Caco-2 (cell line): Measurements from ENCODE around the gene PDSS2. TPM values are rescaled to one million over a fixed set of nuclear protein-coding genes. Genes with fewer than 3 reads are reported as not detected.
"Not testable (repeated sequence)": the region's sequence is repeated elsewhere in the genome, so short reads cannot be mapped to it uniquely, and the experiment has no call there.

Experiments used
- BruUV-seq: library from RNA; stranded (reverse); fragments of 400-500 nt; replicated peaks from 2 replicates; lab custom pipeline; 2021; lab: Mats Ljungman, UMichigan
- CTCF ChIA-PET: fragments of 300-600 bp; sonication (Branson Sonifier 250); formaldehyde crosslinking; loops from one replicate; lab custom pipeline; 2022; ENCODE audit warnings: antibody characterized with exemption; lab: Charles Lee
- POLR2A ChIA-PET: fragments of 300-600 bp; sonication (Branson Sonifier 250); formaldehyde crosslinking; loops from one replicate; lab custom pipeline; 2022; ENCODE audit warnings: antibody characterized with exemption; lab: Charles Lee
- DNase-seq, 2 experiments: peaks; one replicate each; pipeline versions ENCODE4 v3.0.0 to v3.0.0-alpha.2; 2020 to 2022
- H3K27me3 ChIP-seq: replicated peaks from 2 replicates; pipeline ENCODE4 v1.6.0; 2011; ENCODE audit warnings: low read length; ENCODE audit not compliant: control insufficient read depth, insufficient read depth
- H3K36me3 ChIP-seq: 2 replicates; pipeline ENCODE4 v1.5.1; 2011; ENCODE audit warnings: low read length; ENCODE audit not compliant: control insufficient read depth, insufficient read depth
- H3K4me1 ChIP-seq: fragments of 250-450 bp; sonication (Bioruptor Pico); 2 replicates; pipeline ENCODE4 v1.5.1; 2020; ENCODE audit warnings: mild to moderate bottlenecking
- H3K4me3 ChIP-seq: 2 replicates; pipeline ENCODE4 v1.5.1; 2011; ENCODE audit warnings: low read depth, mild to moderate bottlenecking, control low read depth, low read length
- H3K9me3 ChIP-seq: fragments of 250-450 bp; sonication (Bioruptor Pico); 2 replicates; pipeline ENCODE4 v1.5.1; 2020; ENCODE audit warnings: mild to moderate bottlenecking, moderate library complexity
- H3K27ac Mint-ChIP-seq: one replicate; pipeline ENCODE4 v1.8.0; 2022; ENCODE audit warnings: mixed read lengths; ENCODE audit not compliant: unreplicated experiment
- H3K27me3 Mint-ChIP-seq: one replicate; pipeline ENCODE4 v1.8.0; 2022; ENCODE audit warnings: mixed read lengths; ENCODE audit not compliant: insufficient read depth, unreplicated experiment
- H3K36me3 Mint-ChIP-seq: one replicate; pipeline ENCODE4 v1.8.0; 2022; ENCODE audit warnings: mild to moderate bottlenecking, mixed read lengths; ENCODE audit not compliant: insufficient read depth, unreplicated experiment
- H3K4me1 Mint-ChIP-seq: one replicate; pipeline ENCODE4 v1.8.0; 2022; ENCODE audit warnings: low read depth, mixed read lengths; ENCODE audit not compliant: unreplicated experiment
- H3K4me3 Mint-ChIP-seq: one replicate; pipeline ENCODE4 v1.8.0; 2022; ENCODE audit warnings: mild to moderate bottlenecking, moderate library complexity, mixed read lengths; ENCODE audit not compliant: unreplicated experiment
- H3K9me3 Mint-ChIP-seq: one replicate; pipeline ENCODE4 v1.8.0; 2022; ENCODE audit warnings: mixed read lengths; ENCODE audit not compliant: unreplicated experiment
- CTCF ChIP-seq, 2 experiments: fragments of 200-600 bp in 1 of 2; IDR thresholded peaks; 1 replicate in 1 of 2; 2 replicates in 1 of 2; pipeline versions ENCODE4 v1.5.1 to v1.8.0; 2011 to 2022; ENCODE audit warnings: antibody characterized with exemption in 1 of 2, control low read depth in 1 of 2, inconsistent platforms in 1 of 2, low read depth in 1 of 2, low read length in 1 of 2, mild to moderate bottlenecking in 1 of 2, moderate library complexity in 1 of 2; ENCODE audit not compliant: insufficient read depth in 1 of 2, severe bottlenecking in 1 of 2, unreplicated experiment in 1 of 2
- intact Hi-C: fragments of 100-400 bp; cut with micrococcal nuclease; formaldehyde crosslinking; loops from one replicate; pipeline ENCODE4 v1.10.0; 2022; ENCODE audit not compliant: unreplicated experiment
- total RNA-seq: library from RNA; stranded (reverse); gene quantifications from 2 replicates; pipeline ENCODE4 v1.2.3, GENCODE V29; 2022

PDSS2 gene
- total RNA-seq, 1 experiment from 2014 or later, result 10.3 TPM

GRCh38 chr6:107374264-107374663 is 85.1 kb downstream of the PDSS2 start:
- intact Hi-C loops, result no loop called here
- no peaks in the 10 kb centered on the region for H3K9me3 ChIP-seq
- Mint-ChIP-seq H3K36me3 (no peaks in the 10 kb centered on the region), H3K27me3 (no peaks in the 10 kb centered on the region), H3K4me1 (no peaks in the 10 kb centered on the region), H3K9me3 (no peaks in the 10 kb centered on the region), H3K4me3 (no peak overlapping the region), H3K27ac (no peak overlapping the region)
- POLR2A ChIA-PET, result no interaction called here
- H3K4me1 ChIP-seq, result no peaks in the 10 kb centered on the region
- no peaks in the 10 kb centered on the region for H3K27me3 ChIP-seq
- no peak for DNase-seq
- TF ChIP-seq CTCF (IDR thresholded peaks at IDR 0.05; ENCODE audit: insufficient read depth in 1 of 2, low read depth in 1 of 2, low read length in 1 of 2, severe bottlenecking in 1 of 2, unreplicated experiment in 1 of 2), result no peak
- CTCF ChIA-PET, result no interaction called here
- H3K36me3 ChIP-seq, result no peaks in the 10 kb centered on the region
- BruUV-seq, result no TSS peak
- no peak overlapping the region for H3K4me3 ChIP-seq

DNA sequence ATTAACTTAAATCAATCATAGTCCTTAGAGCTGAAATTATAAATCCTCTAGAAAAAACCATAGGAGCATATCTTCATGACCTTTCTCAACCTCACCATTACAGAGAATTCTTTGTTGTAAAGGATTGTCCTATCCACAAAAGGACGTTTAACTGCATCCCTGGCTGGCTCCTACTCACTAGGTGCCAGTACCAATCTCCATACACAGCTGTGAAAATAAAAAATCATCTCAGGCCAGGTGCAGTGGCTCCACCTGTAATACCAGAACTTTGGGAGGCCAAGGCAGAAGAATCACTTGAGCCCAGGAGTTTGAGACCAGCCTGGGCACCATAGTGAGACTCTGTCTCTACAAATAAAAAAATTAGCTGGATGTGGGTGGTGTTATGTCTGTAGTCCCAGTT is 89.9 kb downstream of the PDSS2 start:
- ChIA-PET CTCF (no interaction called here), POLR2A (no interaction called here)
- Histone ChIP-seq H3K27me3 (no peaks in the 10 kb centered on the region), H3K4me1 (no peaks in the 10 kb centered on the region), H3K9me3 (no peaks in the 10 kb centered on the region), H3K4me3 (no peak overlapping the region), H3K36me3 (no peaks in the 10 kb centered on the region)
- Mint-ChIP-seq H3K4me3 (no peak overlapping the region), H3K9me3 (no peaks in the 10 kb centered on the region), H3K27ac (no peak overlapping the region), H3K36me3 (no peaks in the 10 kb centered on the region), H3K27me3 (no peaks in the 10 kb centered on the region), H3K4me1 (no peaks in the 10 kb centered on the region)
- no peak for DNase-seq
- no TSS peak for BruUV-seq
- intact Hi-C loops, result no loop called here
- no peak for TF ChIP-seq CTCF (IDR thresholded peaks at IDR 0.05; ENCODE audit: insufficient read depth in 1 of 2, low read depth in 1 of 2, low read length in 1 of 2, severe bottlenecking in 1 of 2, unreplicated experiment in 1 of 2)

DNA sequence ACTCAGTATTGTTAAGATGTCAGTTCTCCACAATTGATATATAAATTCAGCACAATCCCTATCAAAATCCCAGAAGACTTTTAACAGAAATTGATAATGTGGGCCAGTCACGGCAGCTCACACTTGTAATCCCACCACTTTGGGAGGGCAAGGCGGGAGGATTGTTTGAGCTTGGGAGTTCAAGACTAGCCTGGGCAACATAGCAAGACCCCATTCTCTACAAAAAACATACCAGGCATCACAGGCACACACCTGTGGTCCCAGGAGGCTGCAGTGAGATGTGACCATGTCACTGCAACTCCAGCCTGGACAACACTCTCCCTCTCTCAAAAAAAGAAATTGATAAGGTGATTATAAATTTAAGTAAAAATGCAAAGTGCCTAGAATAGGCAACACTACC is 90.9 kb downstream of the PDSS2 start:
- H3K9me3 Mint-ChIP-seq, result no peaks in the 10 kb centered on the region
- Histone ChIP-seq H3K4me3 (no peak overlapping the region), H3K4me1 (no peaks in the 10 kb centered on the region), H3K27me3 (no peaks in the 10 kb centered on the region), H3K9me3 (no peaks in the 10 kb centered on the region), H3K36me3 (no peaks in the 10 kb centered on the region)
- DNase-seq, result no peak
- H3K4me1 Mint-ChIP-seq, result no peaks in the 10 kb centered on the region
- no peak overlapping the region for H3K27ac Mint-ChIP-seq
- peaks cover 2% of the 10 kb centered on the region for H3K36me3 Mint-ChIP-seq
- no peaks in the 10 kb centered on the region for H3K27me3 Mint-ChIP-seq
- intact Hi-C loops, result no loop called here
- POLR2A ChIA-PET, result no interaction called here
- BruUV-seq, result no TSS peak
- no peak overlapping the region for H3K4me3 Mint-ChIP-seq
- TF ChIP-seq CTCF (IDR thresholded peaks at IDR 0.05; ENCODE audit: insufficient read depth in 1 of 2, low read depth in 1 of 2, low read length in 1 of 2, severe bottlenecking in 1 of 2, unreplicated experiment in 1 of 2), result no peak
- CTCF ChIA-PET, result no interaction called here

DNA sequence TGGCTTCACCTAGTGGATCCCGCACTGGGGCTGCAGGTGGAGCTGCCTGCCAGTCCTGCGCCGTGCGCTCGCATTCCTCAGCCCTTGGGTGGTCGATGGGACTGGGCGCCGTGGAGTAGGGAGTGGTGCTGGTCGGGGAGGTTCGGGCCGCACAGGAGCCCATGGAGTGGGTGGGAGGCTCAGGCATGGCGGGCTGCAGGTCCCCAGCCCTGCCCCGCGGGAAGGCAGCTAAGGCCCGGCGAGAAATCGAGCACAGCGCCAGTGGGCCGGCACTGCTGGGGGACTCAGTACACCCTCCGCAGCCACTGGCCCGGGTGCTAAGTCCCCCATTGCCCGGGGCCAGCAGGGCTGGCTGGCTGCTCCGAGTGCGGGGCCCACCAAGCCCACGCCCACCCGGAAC is 95.2 kb downstream of the PDSS2 start:
- H3K4me3 ChIP-seq, H3K4me1 ChIP-seq, H3K27me3 ChIP-seq, DNase-seq, CTCF ChIA-PET, H3K27ac Mint-ChIP-seq, H3K4me3 Mint-ChIP-seq, H3K36me3 ChIP-seq, BruUV-seq, H3K9me3 ChIP-seq, H3K27me3 Mint-ChIP-seq, H3K9me3 Mint-ChIP-seq: not testable (repeated sequence)
- Mint-ChIP-seq H3K36me3 (peaks cover 10% of the 10 kb centered on the region), H3K4me1 (peaks cover 12% of the 10 kb centered on the region)
- intact Hi-C loops, result loop anchor here (5.0 kb wide), 1 partner anchor 93 kb away; the partner anchor contains the start of gene PDSS2
- POLR2A ChIA-PET, result interaction anchor here (0.7 kb wide), 1 partner anchor 95 kb away, joined by 3 read pairs; the partner anchor contains the start of gene PDSS2
